ENCODE results near the gene VHLL. TPM values are rescaled to one million over a fixed set of nuclear protein-coding genes. Genes with fewer than 3 reads are reported as not detected.
A peak's percentile ranks its signal among the peaks of the same experiment; 100 is the strongest.

Gene VHLL
- total and polyA plus RNA-seq, 10 of the 15 experiments (the other 5 are each of a cell fraction or from before 2014, with no cell fraction given) = 0.23 TPM; not detected in 9

DNA sequence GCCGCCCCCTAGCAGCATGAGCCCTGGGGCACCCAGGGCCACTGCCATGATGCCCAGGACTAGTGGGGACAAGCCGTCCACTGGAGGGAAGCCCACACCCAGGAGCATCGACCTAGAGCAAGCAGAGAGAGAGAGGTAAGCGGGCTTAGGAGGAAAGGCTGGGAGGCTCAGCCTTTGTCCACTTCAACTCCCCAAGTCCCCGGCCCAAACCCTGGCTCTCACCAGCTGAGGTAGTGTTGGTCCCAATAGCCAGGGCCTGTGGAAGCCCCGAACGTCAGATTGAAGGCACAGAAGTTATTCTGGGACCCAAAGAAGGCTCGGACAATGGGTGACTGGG is 6.0 kb downstream of the VHLL start (continued):
- TF ChIP-seq, protein P1, sequence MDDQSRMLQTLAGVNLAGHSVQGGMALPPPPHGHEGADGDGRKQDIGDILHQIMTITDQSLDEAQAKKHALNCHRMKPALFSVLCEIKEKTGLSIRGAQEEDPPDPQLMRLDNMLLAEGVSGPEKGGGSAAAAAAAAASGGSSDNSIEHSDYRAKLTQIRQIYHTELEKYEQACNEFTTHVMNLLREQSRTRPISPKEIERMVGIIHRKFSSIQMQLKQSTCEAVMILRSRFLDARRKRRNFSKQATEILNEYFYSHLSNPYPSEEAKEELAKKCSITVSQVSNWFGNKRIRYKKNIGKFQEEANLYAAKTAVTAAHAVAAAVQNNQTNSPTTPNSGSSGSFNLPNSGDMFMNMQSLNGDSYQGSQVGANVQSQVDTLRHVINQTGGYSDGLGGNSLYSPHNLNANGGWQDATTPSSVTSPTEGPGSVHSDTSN (IDR thresholded peaks at IDR 0.05; ENCODE audit: insufficient replicate concordance, low read depth, low read length) = no peak
- TF ChIP-seq TARDBP (IDR thresholded peaks at IDR 0.05; ENCODE audit: borderline replicate concordance) = no peak
- TF ChIP-seq, protein P2, sequence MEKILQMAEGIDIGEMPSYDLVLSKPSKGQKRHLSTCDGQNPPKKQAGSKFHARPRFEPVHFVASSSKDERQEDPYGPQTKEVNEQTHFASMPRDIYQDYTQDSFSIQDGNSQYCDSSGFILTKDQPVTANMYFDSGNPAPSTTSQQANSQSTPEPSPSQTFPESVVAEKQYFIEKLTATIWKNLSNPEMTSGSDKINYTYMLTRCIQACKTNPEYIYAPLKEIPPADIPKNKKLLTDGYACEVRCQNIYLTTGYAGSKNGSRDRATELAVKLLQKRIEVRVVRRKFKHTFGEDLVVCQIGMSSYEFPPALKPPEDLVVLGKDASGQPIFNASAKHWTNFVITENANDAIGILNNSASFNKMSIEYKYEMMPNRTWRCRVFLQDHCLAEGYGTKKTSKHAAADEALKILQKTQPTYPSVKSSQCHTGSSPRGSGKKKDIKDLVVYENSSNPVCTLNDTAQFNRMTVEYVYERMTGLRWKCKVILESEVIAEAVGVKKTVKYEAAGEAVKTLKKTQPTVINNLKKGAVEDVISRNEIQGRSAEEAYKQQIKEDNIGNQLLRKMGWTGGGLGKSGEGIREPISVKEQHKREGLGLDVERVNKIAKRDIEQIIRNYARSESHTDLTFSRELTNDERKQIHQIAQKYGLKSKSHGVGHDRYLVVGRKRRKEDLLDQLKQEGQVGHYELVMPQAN (conservative IDR thresholded peaks at IDR 0.05) = no peak
- TF ChIP-seq TAF1 (IDR thresholded peaks at IDR 0.05; ENCODE audit: borderline replicate concordance, low read depth, low read length) = no peak
- no peak for TF ChIP-seq KDM1A (IDR thresholded peaks at IDR 0.05; ENCODE audit: borderline replicate concordance)
- no peak for TF ChIP-seq SIN3A (IDR thresholded peaks at IDR 0.05; ENCODE audit: low read depth, low read length)

DNA sequence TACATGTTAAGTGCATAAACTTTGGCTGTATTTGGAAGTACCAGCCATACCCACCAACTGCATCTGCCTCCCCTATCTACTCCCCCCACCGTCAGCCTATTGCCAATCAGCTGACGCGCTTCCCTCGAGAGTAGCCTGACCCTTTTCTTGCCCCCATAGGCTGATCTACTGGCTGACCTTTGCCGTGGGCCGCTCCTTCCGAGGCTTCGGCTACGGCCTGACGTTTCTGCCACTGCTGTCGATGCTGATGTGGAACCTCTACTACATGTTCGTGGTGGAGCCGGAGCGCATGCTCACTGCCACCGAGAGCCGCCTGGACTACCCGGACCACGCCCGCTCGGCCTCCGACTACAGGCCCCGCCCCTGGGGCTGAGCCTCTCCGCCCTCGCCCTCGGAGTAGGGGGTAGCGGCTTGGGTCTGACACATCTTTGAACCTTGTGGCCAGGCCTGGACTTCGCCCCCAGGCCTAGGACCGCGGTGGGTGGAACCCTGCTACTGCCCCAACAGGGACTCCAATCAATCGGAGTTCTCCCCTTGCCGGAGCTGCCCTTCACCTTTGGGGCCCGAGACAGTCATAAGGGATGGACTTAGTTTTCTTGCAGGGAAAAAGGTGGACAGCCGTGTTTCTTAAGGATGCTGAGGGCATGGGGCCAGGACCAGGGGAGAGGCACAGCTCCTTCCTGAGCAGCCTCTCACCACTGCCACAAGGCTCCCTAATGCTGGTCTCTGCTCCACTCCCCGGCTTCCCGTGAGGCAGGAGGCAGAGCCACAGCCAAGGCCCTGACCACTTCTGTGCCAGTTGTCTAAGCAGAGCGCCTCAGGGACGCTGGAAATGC is 7.7 kb downstream of the VHLL start:
- Histone ChIP-seq H3K27ac (ENCODE audit: control insufficient read depth, insufficient read depth) (no peak overlapping the region), H3K4me1 (ENCODE audit: control insufficient read depth, insufficient read depth, low read length) (peaks cover 4% of the 10 kb centered on the region), H3K9me3 (replicated peaks; ENCODE audit: control insufficient read depth, insufficient read depth, low read length) (no peaks in the 10 kb centered on the region), H3K36me3 (ENCODE audit: control insufficient read depth in 2 of 2, insufficient read depth in 2 of 2, low read length in 1 of 2) (peaks cover under 1 to 1% of the 10 kb centered on the region in 2 experiments; a peak in 2 of 4 replicates), H3K9ac (ENCODE audit: control insufficient read depth, insufficient read depth, low read length) (no peak overlapping the region), H3K27me3 (replicated peaks in 1 of 2; ENCODE audit: control insufficient read depth in 2 of 2, insufficient read depth in 2 of 2, low read length in 1 of 2) (no peaks in the 10 kb centered on the region), H4K20me1 (ENCODE audit: control insufficient read depth, insufficient read depth) (no peaks in the 10 kb centered on the region), H3K79me2 (ENCODE audit: control insufficient read depth, insufficient read depth, low read length) (no peaks in the 10 kb centered on the region), H2AFZ (ENCODE audit: control insufficient read depth, low read depth, low read length) (no peak overlapping the region), H3K4me2 (ENCODE audit: control insufficient read depth, insufficient read depth) (no peak overlapping the region), H3K4me3 (no peak overlapping the region)
- DNase-seq (ENCODE audit: low read depth, low spot score) (no peak), FAIRE-seq (no peak), ATAC-seq (peak; percentile 96)
- 28% methylated on average over 37 of the region's 37 CpGs for WGBS (ENCODE audit: insufficient coverage, insufficient replicate concordance, low lambda C conversion rate, missing lambda C conversion rate)
- intact Hi-C loops (cut with micrococcal nuclease; ENCODE audit: unreplicated experiment) = no loop called here
- RAD21 ChIA-PET (ENCODE audit: unreplicated experiment) = no interaction called here
- BruUV-seq (replicated peaks) = no TSS peak
- TF ChIP-seq POLR2A (IDR thresholded peaks at IDR 0.05; ENCODE audit: low read depth, low read length) (peak; percentile 19; the same call in 1 of the 2 replicates), MEF2B (IDR thresholded peaks at IDR 0.05; ENCODE audit: partially characterized antibody, poor library complexity, severe bottlenecking) (no peak), NRF1 (conservative IDR thresholded peaks at IDR 0.05; ENCODE audit: low read depth, low read length) (peak; percentile 37), FOS (IDR thresholded peaks at IDR 0.05; ENCODE audit: borderline replicate concordance, extremely low read depth, insufficient read length) (no peak), POLR2AphosphoS2 (IDR thresholded peaks at IDR 0.05; ENCODE audit: low read depth, low read length) (no peak)
- TF ChIP-seq, protein P3, sequence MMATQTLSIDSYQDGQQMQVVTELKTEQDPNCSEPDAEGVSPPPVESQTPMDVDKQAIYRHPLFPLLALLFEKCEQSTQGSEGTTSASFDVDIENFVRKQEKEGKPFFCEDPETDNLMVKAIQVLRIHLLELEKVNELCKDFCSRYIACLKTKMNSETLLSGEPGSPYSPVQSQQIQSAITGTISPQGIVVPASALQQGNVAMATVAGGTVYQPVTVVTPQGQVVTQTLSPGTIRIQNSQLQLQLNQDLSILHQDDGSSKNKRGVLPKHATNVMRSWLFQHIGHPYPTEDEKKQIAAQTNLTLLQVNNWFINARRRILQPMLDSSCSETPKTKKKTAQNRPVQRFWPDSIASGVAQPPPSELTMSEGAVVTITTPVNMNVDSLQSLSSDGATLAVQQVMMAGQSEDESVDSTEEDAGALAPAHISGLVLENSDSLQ (IDR thresholded peaks at IDR 0.05) = peak; percentile 16; the same call in 1 of the 2 replicates
- CTCF ChIA-PET = no interaction called here
- POLR2A ChIA-PET = interaction anchor here (3.0 kb wide), 1 partner anchor 8 kb away, joined by 12 read pairs; the partner anchor contains the start of genes SMG5 and TMEM79
- in situ Hi-C loops (cut with MboI) = no loop called here
- SMC1A ChIA-PET (ENCODE audit: uncharacterized antibody, unreplicated experiment) = interaction anchor here (1.3 to 3.3 kb wide), 2 partner anchors 8 to 10 kb away, joined by 3 to 10 read pairs; partner anchors contain the start of genes SMG5 and TMEM79

Measured in GM12878 (cell line).